ENCODE measurements around the gene PHYH.

DNA sequence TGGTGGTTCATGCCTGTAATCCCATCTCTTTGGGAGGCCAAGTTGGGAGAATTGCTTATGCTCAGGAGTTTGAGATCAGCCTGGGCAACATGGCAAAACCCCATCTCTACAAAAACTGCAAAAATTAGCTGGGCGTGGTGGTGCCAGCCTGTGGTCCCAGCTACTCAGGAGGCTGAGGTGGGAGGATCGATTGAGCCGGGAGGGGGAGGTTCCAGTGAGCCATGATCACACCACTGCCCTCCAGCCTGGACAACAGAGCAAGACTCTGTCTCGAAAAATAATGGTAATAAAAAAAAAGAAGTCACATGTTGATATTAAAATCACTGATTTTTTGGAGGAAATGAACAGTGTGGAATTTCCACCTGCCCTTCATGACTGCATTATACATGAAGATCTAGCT lies 15.8 kb downstream of the PHYH start:
- TF ChIP-seq EP300 (IDR thresholded peaks at IDR 0.05) (no peak), POLR2A (IDR thresholded peaks at IDR 0.05) (no peak), POLR2AphosphoS5 (IDR thresholded peaks at IDR 0.05) (no peak)
- TF ChIP-seq, protein P1, sequence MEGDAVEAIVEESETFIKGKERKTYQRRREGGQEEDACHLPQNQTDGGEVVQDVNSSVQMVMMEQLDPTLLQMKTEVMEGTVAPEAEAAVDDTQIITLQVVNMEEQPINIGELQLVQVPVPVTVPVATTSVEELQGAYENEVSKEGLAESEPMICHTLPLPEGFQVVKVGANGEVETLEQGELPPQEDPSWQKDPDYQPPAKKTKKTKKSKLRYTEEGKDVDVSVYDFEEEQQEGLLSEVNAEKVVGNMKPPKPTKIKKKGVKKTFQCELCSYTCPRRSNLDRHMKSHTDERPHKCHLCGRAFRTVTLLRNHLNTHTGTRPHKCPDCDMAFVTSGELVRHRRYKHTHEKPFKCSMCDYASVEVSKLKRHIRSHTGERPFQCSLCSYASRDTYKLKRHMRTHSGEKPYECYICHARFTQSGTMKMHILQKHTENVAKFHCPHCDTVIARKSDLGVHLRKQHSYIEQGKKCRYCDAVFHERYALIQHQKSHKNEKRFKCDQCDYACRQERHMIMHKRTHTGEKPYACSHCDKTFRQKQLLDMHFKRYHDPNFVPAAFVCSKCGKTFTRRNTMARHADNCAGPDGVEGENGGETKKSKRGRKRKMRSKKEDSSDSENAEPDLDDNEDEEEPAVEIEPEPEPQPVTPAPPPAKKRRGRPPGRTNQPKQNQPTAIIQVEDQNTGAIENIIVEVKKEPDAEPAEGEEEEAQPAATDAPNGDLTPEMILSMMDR (IDR thresholded peaks at IDR 0.05), result no peak
